Left renal pelvis (tissue), 4 donors: Measurements from ENCODE around the gene KLF13. TPM values are rescaled to one million over a fixed set of nuclear protein-coding genes. Genes with fewer than 3 reads are reported as not detected.

Source experiments
- DNase-seq, 4 donors: peaks; one replicate each; pipeline ENCODE4 v3.0.0-alpha.2; 2013; ENCODE audit warnings: low read depth in 4 of 4, low spot score in 3 of 4
- polyA plus RNA-seq, 4 donors: library from polyadenylated mRNA; unstranded; fragments of 120-200 nt; gene quantifications; one replicate each; pipeline ENCODE4 v1.2.1, GENCODE V29; 2013; ENCODE audit not compliant: insufficient read length in 4 of 4

KLF13 gene
- polyA plus RNA-seq, 4 donors = 40.1 to 69.5 (median 67.1) TPM

DNA sequence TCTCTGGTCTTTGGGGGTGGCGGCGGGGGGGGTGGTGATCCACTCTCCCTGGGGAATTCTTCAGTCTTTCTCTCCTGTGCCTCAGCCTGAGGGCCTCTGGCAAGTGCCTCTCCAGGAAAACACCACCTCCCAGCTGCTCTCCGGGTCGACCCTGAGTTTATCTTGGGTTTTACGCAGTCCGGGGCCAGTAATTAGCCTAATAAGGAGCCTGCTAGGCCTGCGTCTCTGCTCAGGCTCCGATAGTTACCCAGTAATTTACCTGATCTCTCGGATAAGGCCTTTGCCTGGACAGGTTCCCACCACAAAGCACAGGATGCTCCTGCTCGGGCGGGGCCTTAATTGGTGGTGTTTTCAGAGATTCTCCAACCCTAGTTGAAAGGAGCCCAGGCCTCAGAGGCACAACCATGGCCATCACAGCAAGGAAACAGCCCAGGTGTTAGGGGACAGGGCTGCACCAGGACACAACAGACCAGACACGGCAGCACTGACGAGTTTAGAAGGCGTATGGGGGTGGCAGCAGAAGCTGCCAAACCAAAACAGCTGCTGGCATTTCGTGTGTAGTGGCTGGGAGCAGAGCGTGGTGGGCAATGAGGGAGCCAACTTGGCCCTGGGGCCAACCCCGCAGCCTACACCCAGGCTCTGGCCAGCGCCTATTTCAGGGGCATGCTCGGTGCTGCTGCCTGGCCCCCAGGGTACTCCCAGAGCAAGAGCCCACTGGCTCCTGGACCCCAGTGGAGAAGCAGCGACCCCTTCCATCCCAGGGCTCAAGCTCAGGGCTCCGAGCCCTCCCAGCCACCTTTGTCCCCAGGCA is 71.4 kb downstream of the KLF13 start:
- no peak for DNase-seq

DNA sequence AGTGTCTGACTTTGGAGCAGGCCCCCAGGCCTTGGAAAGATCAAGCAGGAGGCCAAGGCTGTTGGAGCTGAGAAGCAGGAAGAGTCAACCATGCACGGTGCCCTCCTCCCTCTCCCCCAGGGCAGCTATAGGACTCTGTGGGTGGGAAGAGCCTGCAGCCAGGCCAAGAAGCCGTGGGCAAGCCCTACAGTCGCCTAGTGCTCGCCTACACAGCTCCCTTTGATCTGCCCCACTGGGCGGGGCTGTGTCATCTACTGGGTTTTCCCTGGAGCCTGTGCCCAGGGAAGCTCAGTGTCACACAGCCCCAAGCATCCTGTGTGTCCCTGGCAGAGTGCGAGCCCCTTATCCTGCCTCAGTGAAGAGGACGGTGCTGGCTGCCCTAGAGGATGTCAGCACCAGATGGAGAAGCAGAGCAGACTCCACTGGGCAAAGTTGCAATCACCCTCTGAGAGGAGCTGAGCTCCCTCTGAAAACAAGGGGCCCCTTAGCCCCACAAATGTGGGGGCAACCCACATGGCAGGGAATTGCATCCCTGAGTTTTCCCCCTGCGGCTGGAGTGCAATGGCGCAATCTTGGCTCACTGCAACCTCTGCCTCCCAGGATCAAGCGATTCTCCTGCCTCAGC is 72.2 kb downstream of the KLF13 start:
- DNase-seq = no peak

- DNase-seq = no peak
Observed at GRCh38 chr15:31399544-31400171, 73.0 kb downstream of the KLF13 start.

DNA sequence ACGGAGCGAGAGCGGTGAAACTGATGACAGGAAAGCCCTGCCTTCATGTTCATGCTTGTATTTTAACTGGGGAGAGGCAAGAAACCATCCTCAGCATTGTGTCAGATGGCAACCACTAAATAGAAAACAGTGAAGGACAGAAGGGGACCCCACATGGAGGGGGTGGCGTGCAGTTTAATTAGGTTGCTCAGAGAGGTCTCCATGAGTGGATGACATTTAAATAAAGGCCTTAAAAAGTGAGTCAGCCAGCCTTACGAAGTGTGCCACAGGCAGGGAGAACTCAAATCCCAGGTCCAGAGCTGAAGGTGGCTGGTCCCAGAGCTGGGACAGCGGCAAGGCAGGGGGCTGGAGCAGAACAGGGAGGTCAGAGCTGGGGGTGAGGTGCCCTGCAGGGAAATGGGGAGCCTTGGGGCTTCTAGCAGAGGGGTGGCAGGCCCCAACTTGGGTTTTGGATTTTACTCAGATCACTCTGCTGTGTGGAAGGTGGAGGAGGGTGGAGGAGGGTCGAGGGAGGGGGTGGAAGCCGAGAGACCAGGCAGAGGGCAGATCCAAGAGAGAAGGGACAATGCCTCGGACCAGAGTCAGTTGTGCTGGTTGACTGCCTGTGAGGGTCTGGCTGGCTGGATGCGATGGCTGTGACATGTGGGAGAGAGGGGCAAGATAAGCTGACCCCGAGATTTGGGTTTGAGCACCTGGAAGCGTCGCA is 73.7 kb downstream of the KLF13 start:
- DNase-seq = no peak

GRCh38 chr15:31401282-31401681 is 74.6 kb downstream of the KLF13 start:
- no peak for DNase-seq

DNA sequence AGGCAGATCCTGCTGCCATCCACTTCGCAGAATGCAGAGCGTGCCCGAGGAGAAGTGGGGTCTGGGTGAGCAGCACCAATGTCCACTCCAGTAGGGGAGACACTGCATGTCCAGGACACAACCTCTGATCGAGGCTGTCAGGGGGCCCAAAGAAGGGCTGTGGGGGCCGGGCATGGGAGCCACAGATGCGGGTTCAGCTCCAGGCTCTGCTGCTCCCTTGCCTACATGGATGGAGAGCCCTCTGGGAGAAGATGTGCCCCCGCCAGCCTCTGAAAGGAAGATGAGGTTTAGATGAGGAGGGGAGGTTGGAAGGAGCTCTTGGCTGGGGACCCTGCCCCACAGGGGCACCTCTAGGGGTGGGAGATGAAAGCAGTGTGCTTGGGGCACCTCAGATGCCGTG is 75.4 kb downstream of the KLF13 start:
- no peak for DNase-seq

GRCh38 chr15:31402511-31403056 is 75.9 kb downstream of the KLF13 start:
- DNase-seq = no peak

- DNase-seq = no peak
Observed at GRCh38 chr15:31403096-31403495, 76.5 kb downstream of the KLF13 start.

DNA sequence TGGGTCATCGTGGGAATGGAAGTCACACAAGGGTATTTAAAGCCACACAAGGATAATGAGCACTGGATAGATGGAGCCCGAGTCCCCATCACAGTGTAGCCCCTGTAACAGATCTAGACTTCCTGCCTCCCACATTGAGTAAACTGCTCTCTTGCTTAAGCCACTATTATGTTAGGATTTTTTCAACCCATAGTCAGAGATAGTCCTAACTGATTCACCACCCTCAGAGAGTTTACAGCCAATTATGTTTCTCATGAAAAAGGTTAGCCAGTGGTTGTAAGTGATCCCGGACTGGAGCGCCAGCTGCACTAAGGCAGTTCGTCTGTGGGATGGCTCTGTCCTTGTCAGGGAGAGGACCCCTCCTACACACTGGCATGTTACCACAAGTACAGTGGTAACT is 77.0 kb downstream of the KLF13 start:
- DNase-seq = no peak

DNA sequence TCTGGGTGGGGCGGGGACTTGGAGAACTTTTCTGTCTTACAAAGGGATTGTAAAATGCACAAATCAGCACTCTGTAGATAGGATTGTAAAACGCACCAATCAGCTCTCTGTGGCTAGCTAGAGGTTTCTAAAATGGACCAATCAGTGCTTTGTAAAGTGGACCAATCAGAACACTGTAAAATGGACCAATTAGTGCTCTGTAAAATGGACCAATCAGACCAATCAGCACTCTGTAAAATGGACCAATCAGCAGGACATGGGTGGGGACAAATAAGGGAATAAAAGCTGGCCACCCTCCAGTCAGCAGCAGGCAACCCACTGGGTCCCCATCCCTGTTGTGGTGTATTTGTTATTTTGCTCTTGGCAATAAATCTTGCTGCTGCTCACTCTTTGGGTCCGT is 77.7 kb downstream of the KLF13 start:
- no peak for DNase-seq

- no peak for DNase-seq
Observed at GRCh38 chr15:31405200-31405920, 78.7 kb downstream of the KLF13 start.

GRCh38 chr15:31407376-31407775 is 80.7 kb downstream of the KLF13 start:
- DNase-seq = no peak

GRCh38 chr15:31407851-31408250 is 81.2 kb downstream of the KLF13 start:
- DNase-seq = no peak

GRCh38 chr15:31408724-31409123 is 82.1 kb downstream of the KLF13 start:
- no peak for DNase-seq

- DNase-seq = no peak
Observed at GRCh38 chr15:31409171-31409570, 82.5 kb downstream of the KLF13 start.

- no peak for DNase-seq
Observed at GRCh38 chr15:31412824-31413223, 86.2 kb downstream of the KLF13 start.

- DNase-seq = no peak
Observed at GRCh38 chr15:31415201-31415600, 88.6 kb downstream of the KLF13 start.

- DNase-seq = no peak
Observed at GRCh38 chr15:31419820-31420219, 93.2 kb downstream of the KLF13 start.

- DNase-seq = no peak
Observed at GRCh38 chr15:31427411-31427810, 100.8 kb downstream of the KLF13 start.
